ENCODE measurements around the gene PPME1.
"Not testable (repeated sequence)": the region's sequence is repeated elsewhere in the genome, so short reads cannot be mapped to it uniquely, and the experiment has no call there.

The PPME1 gene

GRCh38 chr11:74170694-74171629 is at the start of gene PPME1, which contains the start of gene C2CD3:
PPME1 (plus strand) TSS chr11:74171289; CDS start chr11:74171422, 133 bp downstream.
C2CD3 (minus strand) TSS chr11:74171002; CDS start chr11:74170792, 210 bp downstream.
- peaks cover 23% of the 10 kb centered on the region for H3K4me1 Mint-ChIP-seq
- H3K27me3 Mint-ChIP-seq = no peaks in the 10 kb centered on the region
- H3K9me3 Mint-ChIP-seq = no peaks in the 10 kb centered on the region
- H3K27ac Mint-ChIP-seq = no peak within 1 kb of the TSS
- H3K36me3 Mint-ChIP-seq = peaks cover 7% of the 10 kb centered on the region
- H3K4me3 Mint-ChIP-seq = no peak within 1 kb of the TSS

- Mint-ChIP-seq H3K4me3 (no peak overlapping the region), H3K27ac (no peak overlapping the region), H3K36me3 (peaks cover 23% of the 10 kb centered on the region), H3K4me1 (no peaks in the 10 kb centered on the region), H3K27me3 (no peaks in the 10 kb centered on the region), H3K9me3 (peaks cover 5% of the 10 kb centered on the region)
Measured at GRCh38 chr11:74121804-74122203, 49.3 kb upstream of the PPME1 start.

- peaks cover 19% of the 10 kb centered on the region for H3K36me3 Mint-ChIP-seq
- H3K4me3 Mint-ChIP-seq = no peak overlapping the region
- H3K4me1 Mint-ChIP-seq = no peaks in the 10 kb centered on the region
- no peaks in the 10 kb centered on the region for H3K27me3 Mint-ChIP-seq
- H3K27ac Mint-ChIP-seq = no peak overlapping the region
- peaks cover 5% of the 10 kb centered on the region for H3K9me3 Mint-ChIP-seq
Measured at GRCh38 chr11:74123008-74123448, 48.1 kb upstream of the PPME1 start.

GRCh38 chr11:74129121-74129520 is 42.0 kb upstream of the PPME1 start:
- not testable (repeated sequence) for H3K4me1 Mint-ChIP-seq, H3K9me3 Mint-ChIP-seq, H3K27me3 Mint-ChIP-seq, H3K4me3 Mint-ChIP-seq, H3K27ac Mint-ChIP-seq
- peaks cover 20% of the 10 kb centered on the region for H3K36me3 Mint-ChIP-seq

GRCh38 chr11:74132833-74133232 is 38.3 kb upstream of the PPME1 start:
- no peak overlapping the region for H3K4me3 Mint-ChIP-seq
- no peaks in the 10 kb centered on the region for H3K4me1 Mint-ChIP-seq
- H3K9me3 Mint-ChIP-seq = no peaks in the 10 kb centered on the region
- no peak overlapping the region for H3K27ac Mint-ChIP-seq
- H3K36me3 Mint-ChIP-seq = peaks cover 29% of the 10 kb centered on the region
- no peaks in the 10 kb centered on the region for H3K27me3 Mint-ChIP-seq

- no peaks in the 10 kb centered on the region for H3K4me1 Mint-ChIP-seq
- H3K27ac Mint-ChIP-seq = no peak overlapping the region
- no peaks in the 10 kb centered on the region for H3K9me3 Mint-ChIP-seq
- peaks cover 34% of the 10 kb centered on the region for H3K36me3 Mint-ChIP-seq
- no peak overlapping the region for H3K4me3 Mint-ChIP-seq
- no peaks in the 10 kb centered on the region for H3K27me3 Mint-ChIP-seq
Measured at GRCh38 chr11:74133436-74133835, 37.7 kb upstream of the PPME1 start.

GRCh38 chr11:74134661-74135060 is 36.4 kb upstream of the PPME1 start:
- H3K27me3 Mint-ChIP-seq = no peaks in the 10 kb centered on the region
- no peaks in the 10 kb centered on the region for H3K9me3 Mint-ChIP-seq
- H3K36me3 Mint-ChIP-seq = peaks cover 36% of the 10 kb centered on the region
- H3K27ac Mint-ChIP-seq = no peak overlapping the region
- H3K4me1 Mint-ChIP-seq = no peaks in the 10 kb centered on the region
- H3K4me3 Mint-ChIP-seq = no peak overlapping the region

GRCh38 chr11:74135127-74135840 is 35.8 kb upstream of the PPME1 start:
- Mint-ChIP-seq H3K4me3 (no peak overlapping the region), H3K27ac (no peak overlapping the region), H3K36me3 (peaks cover 36% of the 10 kb centered on the region), H3K9me3 (no peaks in the 10 kb centered on the region), H3K4me1 (no peaks in the 10 kb centered on the region), H3K27me3 (no peaks in the 10 kb centered on the region)

GRCh38 chr11:74138021-74138420 is 33.1 kb upstream of the PPME1 start:
- no peaks in the 10 kb centered on the region for H3K27me3 Mint-ChIP-seq
- no peak overlapping the region for H3K4me3 Mint-ChIP-seq
- peaks cover 24% of the 10 kb centered on the region for H3K36me3 Mint-ChIP-seq
- H3K27ac Mint-ChIP-seq = no peak overlapping the region
- peaks cover 6% of the 10 kb centered on the region for H3K4me1 Mint-ChIP-seq
- H3K9me3 Mint-ChIP-seq = no peaks in the 10 kb centered on the region

GRCh38 chr11:74138572-74138971 is 32.5 kb upstream of the PPME1 start:
- H3K27me3 Mint-ChIP-seq = no peaks in the 10 kb centered on the region
- no peaks in the 10 kb centered on the region for H3K9me3 Mint-ChIP-seq
- H3K4me3 Mint-ChIP-seq = no peak overlapping the region
- H3K4me1 Mint-ChIP-seq = peaks cover 8% of the 10 kb centered on the region
- no peak overlapping the region for H3K27ac Mint-ChIP-seq
- H3K36me3 Mint-ChIP-seq = peaks cover 22% of the 10 kb centered on the region

GRCh38 chr11:74139151-74139918 is 31.8 kb upstream of the PPME1 start:
- Mint-ChIP-seq H3K4me1 (peaks cover 8% of the 10 kb centered on the region), H3K4me3 (no peak overlapping the region), H3K27ac (no peak overlapping the region), H3K36me3 (peaks cover 20% of the 10 kb centered on the region), H3K9me3 (no peaks in the 10 kb centered on the region), H3K27me3 (no peaks in the 10 kb centered on the region)

GRCh38 chr11:74139919-74140431 is 31.1 kb upstream of the PPME1 start:
- H3K27me3 Mint-ChIP-seq, H3K4me1 Mint-ChIP-seq, H3K9me3 Mint-ChIP-seq, H3K27ac Mint-ChIP-seq, H3K4me3 Mint-ChIP-seq: not testable (repeated sequence)
- H3K36me3 Mint-ChIP-seq = peaks cover 20% of the 10 kb centered on the region

GRCh38 chr11:74141241-74141695 is 29.8 kb upstream of the PPME1 start:
- no peaks in the 10 kb centered on the region for H3K9me3 Mint-ChIP-seq
- H3K27ac Mint-ChIP-seq = no peak overlapping the region
- H3K27me3 Mint-ChIP-seq = no peaks in the 10 kb centered on the region
- peaks cover 22% of the 10 kb centered on the region for H3K36me3 Mint-ChIP-seq
- no peak overlapping the region for H3K4me3 Mint-ChIP-seq
- H3K4me1 Mint-ChIP-seq = peaks cover 8% of the 10 kb centered on the region

- Mint-ChIP-seq H3K27me3 (no peaks in the 10 kb centered on the region), H3K9me3 (no peaks in the 10 kb centered on the region), H3K4me1 (peaks cover 8% of the 10 kb centered on the region), H3K27ac (no peak overlapping the region), H3K4me3 (no peak overlapping the region), H3K36me3 (peaks cover 21% of the 10 kb centered on the region)
Measured at GRCh38 chr11:74141908-74142307, 29.2 kb upstream of the PPME1 start.

GRCh38 chr11:74142624-74143023 is 28.5 kb upstream of the PPME1 start:
- Mint-ChIP-seq H3K4me1 (peaks cover 8% of the 10 kb centered on the region), H3K27me3 (no peaks in the 10 kb centered on the region), H3K4me3 (no peak overlapping the region), H3K27ac (no peak overlapping the region), H3K36me3 (peaks cover 19% of the 10 kb centered on the region), H3K9me3 (no peaks in the 10 kb centered on the region)

All from activated naive CD4-positive, alpha-beta T cell treated with anti-CD3 and anti-CD28 coated beads, Interleukin-2, amount 50 U/mL, for 24 hours (primary cell).